HG03139 (cell line): ENCODE measurements around the gene CBX1.
A peak's percentile ranks its signal among the peaks of the same experiment; 100 is the strongest.

Source experiments
- ATAC-seq: cut with Tn5 transposase; IDR thresholded peaks from one replicate; pipeline ENCODE4 v1.9.1; 2021; ENCODE audit not compliant: unreplicated experiment

The CBX1 gene

DNA sequence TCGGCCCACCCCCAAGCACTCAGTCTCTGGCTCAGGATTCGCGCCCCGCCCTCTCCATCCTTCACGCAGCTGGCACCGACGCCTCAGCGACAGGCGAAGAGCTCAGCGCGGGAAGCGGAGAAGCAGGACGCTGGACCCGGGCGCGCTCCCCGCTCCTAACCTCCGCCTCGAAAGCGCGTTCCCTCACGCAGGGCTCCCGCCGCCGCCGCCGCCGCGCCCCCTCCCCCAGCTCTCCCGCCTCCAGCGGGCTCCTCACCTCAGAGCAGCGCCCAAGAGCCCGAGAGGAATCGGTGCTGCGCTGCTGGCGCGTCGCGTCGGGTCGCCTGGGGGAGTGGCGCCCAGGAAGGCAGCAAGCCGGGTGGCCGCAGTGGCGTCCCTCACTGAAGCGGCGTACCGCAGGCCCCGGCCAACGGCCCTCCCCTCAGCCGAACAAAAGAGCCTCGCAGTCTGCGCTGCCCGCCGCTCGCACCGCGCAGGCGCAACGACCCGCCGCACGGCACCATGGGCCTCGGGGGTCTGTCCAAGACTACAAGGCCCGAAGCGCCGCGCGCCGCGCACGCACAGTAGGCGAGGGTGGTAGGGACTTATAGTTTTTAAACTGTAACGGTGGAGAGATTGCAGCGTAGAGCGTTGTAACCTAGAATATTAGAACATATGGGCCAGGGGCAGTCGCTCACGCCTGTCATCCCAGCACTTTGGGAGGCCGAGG lies at the start of gene CBX1:
CBX1 (minus strand) TSS at position 467 of the 709 bp plus-strand sequence. CDS start 24,474 bp downstream, outside the sequence.
- peak; percentile 72 for ATAC-seq

DNA sequence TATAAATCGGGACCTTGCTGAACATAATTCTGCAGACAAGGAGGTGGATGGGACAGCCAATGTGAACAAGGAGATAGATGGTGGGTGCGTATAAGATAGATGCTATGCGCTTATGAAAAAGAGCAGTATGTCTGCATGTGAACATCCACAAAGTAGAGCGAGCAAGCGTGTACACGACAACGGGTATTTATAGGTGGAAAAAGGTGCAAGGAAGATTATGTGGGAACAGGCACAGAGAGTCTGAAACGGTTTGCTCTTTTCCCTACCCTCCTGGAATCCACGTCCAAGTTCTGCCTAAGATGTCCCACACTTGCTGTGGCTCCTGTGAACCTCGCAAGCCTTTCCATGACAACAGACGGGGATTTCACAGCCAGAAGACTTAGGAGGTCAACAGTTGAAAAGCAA lies 49.3 kb upstream of the CBX1 start:
- ATAC-seq = no peak

DNA sequence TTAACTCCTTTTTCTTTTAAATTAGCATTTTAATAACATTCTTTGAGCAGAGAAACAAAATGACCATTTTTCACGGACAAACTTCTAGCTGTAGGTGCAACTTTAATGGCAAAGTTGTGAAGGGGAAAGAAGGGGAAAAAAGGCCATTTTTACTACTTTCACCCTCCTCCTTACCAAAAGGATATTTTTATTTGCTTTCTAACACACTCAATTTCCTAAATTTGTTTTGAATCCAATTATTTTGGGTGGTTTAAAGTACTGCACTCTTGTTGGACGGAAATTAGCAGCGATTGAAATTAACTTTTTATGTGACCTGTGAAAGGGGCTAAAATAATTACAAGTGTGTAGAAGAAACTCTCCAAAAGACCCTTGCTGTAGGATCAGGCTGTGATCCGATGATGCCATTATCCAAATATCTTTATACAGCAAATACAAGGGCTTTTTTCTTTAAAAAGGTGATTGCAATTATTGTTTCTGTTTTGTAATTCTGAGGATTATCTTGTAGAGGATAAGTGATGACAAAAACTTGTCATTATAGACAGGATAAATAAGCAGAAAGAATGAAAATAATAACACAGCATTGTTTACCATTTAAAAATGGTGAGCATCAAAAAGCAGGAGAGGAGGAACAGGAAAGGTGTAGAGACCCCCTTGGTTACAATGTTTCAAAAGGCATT lies 48.6 kb upstream of the CBX1 start:
- no peak for ATAC-seq

DNA sequence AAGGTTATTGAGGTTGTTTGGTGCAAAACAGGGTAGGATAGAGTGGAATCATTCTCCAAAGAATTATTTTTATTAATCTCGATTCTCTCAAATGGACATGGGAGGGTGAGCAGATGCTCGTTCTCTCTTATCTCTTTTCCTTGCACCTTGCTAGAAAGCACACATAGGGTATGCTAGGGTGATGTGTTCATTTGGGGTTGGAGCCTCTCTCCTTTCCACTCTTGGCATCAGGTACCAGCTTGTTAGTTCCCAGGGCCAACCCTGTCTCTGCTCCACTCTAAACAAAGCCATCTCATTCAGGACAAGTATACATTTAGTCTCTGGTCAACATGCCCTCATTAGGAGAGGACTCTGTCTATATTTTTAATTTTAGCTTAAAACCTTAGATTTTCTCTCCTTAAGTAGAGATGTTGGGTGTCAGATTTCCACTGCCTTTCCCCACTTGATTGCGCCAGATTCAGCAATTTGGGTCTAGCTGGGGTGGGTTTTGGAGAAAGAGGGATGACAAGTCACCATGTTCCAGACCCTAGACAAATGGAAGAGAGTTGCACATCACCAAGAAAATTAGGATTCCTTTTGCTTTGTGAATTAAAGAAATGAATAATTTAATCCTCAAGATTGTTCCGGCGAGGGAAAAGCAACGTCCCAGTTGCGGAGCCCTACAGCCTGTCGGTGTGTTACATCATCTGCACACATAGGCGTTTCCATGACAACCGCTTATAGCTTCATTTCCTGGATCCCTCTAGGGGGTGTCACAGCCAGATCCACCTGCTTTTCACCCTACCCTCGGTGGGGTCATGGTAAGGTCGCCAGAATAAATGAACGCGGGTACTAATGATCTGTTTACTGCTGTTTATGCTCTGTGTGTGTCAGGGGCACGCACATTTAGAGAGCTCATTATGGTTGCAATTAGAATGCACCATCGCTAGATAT lies 47.8 kb upstream of the CBX1 start:
- ATAC-seq = no peak

DNA sequence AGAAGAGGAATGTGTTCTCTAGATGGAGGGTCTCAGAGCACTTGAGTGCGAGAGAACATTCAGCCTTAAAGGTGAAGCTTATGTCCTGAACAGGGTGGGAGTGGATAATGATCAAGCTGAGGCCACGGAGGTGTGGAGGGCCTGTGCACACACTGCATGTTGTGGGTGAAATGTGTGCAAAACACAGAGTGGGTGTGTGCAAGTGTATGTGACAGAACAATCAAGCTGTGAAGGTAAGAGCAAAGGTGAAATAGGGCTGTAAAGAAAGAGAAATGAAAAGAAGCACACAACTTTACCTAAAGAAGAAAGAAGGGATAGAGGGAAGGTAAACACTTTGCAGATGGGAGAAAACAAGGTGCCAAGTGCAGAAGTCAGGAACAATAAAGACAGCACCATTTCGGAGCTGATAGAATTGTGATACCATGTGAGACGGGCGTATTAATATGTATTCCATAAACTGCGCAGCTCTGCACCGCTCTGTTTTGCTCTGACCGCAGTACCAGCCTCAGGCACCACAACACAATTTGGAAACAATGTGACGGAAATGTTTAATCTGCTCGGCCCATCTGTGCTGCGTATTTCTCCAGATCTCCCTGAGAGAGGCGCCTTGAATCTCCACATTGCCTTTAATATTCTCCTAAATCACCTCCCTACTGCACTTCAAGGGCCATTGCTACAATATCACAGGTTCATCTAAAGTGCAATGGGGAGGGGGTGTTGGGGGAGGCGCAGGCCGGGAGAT lies 46.9 kb upstream of the CBX1 start:
- no peak for ATAC-seq

DNA sequence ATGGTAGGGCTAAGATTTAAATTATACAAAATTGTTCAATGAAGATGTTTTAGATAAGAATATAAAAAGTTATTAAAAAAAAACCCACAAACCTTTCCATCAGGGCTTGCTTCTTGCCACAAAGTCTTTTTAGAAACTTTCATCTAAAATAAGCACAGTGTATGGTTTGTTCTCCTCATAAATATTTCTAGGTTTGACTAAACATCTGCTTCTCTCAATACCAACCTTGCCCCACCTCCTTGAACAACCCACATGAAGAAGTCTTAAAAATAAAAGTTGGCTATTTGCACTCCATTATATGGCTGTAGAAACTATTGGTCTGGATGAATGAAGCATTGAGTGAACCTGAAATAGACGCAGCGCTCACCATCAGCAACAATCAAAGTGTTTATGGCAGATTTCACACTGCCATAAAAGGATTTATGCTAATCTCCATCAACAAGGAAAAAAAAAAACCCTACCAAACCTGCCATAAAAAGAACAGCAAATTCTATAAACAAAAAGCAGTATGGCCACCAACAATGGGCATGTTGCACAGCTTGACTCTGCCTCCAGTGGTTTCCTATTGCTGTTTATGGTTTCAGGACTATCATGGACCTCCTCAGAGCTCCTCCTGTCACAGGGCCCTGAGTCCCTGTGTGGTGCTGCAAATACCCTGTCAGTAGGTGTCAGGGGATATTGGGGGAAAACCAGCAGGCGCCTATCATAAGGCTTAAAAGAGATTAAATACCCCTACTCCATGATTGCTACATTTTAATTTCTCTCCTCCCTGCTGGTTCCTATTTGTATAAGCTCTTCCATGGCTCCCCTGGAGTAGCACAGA lies 43.9 kb upstream of the CBX1 start:
- no peak for ATAC-seq

DNA sequence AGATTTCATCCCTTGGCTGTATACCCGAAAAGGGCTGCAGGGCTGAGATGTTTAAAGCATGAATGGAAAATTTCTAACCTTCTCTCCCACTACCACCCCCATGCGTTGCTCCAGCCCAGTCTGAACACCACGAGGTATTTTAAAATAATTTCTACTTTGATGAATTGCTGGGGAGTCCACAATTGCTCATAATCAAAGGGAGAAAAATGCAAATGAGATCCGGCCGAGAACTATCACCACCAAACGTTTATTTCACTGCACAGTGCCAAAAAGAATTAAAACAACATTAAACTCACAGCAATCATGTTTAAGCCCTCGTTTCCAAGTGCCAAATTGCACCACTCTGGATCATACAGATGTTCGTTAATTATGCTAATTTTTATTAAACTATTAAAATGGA lies 43.0 kb upstream of the CBX1 start:
- ATAC-seq = no peak

DNA sequence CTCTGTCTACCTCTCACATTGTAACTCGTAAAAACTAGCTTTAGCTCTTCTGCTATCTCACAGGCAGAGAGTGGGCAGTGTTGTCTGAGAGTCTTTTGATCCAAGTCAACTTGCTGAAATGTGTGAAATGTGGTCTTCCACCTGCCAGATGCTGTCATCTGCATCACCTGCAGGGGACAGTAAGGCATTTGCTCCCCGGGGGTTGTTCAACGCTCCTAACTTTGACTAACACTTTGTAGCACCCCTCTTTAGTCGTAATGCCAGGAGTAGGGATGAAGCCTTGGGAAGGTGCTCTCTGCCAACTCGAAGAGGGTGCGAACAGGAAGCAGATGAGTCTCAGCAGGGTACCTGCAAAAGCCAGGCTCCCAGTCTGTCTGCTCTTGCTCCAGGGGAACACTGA lies 42.4 kb upstream of the CBX1 start:
- no peak for ATAC-seq

DNA sequence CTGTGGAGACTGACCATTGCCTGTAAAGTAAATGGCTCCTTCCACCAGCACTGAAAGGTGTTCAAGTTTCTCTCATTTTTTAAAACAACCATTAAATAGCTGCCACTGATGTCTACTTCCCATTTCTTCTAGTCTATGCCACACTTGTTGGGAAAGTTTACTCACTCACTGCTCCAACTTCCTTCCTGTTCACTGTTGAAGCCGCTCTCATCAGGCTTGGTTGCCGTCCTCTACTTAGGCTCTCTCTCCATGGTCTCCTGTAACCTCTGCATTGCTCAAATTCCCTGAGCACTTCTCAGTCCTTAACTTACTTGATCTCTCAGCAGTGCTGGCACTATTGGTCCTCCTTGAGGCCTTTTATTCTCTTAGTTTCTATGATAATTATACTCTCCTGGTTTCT lies 38.7 kb upstream of the CBX1 start:
- no peak for ATAC-seq

DNA sequence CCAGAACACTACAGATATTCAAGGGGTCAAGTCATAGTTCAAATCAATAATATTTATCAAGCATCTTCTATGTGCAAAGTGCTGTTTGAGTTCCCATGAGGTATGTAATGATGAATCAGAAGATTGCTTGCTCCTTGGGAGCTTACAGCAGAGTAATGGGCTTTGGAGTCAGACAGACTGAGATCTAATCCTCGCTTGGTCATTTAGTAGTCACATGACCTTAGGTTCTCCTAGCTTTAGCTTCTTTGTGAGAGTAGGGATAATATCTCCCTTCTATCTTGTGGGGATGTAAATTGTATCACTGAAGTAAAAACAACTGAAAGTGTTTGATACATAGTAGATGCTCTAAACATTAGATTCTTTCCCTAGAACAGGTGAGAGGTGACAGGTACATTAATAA lies 36.4 kb upstream of the CBX1 start:
- ATAC-seq = no peak

DNA sequence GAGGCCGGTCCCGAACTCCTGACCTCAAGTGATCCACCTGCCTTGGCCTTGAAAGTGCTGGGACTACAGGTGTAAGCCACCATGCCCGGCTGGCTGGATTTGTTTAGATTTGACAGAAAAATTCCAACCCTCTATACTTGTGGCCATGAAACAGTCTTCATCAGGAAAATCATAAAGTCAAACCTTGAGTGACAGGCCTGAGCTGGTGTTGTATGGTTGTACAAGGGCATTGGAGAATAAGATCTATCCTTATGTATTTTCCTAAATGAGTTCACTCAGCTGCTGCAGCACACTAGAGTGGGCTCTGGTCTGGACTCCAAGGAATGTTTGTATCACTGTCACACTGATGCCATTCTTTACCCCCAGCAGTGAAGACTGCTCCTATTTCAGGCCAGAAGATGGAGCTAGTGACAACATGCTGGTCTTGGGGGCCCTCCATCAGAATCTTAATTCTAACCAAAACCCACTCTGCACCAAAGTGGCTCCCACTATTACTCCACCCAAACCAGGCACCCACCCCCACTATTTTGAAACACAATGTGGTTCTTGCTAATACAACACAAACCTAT lies 33.7 kb upstream of the CBX1 start:
- ATAC-seq = no peak

DNA sequence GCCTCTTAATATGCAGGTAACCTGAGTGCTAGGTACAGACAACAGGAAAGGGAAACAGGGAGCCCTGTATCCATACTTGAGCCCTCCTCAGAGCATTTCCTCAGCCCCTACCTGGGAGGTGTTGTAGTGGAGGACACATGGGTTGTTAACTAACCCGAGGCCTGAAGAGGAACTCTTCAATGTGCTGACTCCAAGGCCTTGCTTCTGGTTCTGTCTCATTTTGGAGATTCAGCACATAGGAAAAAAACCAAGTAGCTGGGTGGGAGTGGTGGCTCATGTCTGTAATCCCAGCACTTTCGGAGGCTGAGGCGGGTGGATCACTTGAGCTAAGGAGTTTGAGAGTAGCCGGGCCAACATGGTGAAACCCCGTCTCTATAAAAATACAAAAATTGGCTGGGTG lies 31.1 kb upstream of the CBX1 start:
- no peak for ATAC-seq

DNA sequence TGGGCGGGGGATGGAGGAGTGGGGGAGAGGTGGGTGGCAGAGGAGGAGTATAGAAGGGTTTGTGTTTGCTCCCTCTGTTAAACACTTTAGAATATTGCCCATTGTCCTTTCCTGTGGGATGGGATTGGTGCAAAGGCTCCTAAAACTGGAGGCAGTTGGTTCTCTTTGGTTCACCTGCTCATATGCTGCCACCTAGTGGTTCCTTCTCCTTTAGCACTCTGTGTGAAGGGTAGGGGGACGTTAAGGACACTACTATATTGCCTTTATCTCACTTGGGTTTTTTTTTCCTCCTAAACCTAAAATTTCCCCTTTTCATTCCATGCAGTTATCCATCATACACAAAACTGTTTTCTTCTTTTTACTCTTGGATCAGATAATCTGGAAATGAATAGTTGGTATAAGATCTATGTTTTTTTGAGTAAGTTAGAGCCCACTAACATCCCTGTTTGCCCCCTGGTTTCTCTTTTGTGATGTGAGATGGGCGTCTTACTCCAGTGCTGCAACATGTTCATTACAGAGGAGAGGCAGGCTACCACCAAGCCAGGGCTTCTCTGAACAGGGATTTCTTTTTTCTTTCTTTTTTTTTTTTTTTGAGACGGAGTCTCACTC lies 30.0 kb upstream of the CBX1 start:
- no peak for ATAC-seq

DNA sequence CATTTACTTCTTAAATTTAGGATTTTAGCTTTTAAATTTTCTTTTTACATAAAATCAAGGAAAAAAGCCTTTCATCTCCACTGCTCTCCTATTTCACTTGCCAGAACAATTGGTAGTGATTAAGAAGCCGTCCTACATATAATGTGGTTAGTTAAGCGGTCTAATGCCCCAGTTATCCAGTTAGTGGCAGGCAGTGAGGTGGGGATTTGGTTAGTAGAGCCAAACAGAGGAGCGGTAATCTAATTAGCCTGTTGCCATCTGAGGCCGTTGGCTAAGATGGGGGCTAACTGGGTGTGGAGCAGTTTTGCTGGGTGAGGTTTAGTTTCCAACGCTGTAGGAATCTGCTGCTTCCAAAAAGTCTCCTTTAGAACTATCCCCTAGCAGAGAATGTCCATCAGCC lies 28.7 kb upstream of the CBX1 start:
- ATAC-seq = no peak

DNA sequence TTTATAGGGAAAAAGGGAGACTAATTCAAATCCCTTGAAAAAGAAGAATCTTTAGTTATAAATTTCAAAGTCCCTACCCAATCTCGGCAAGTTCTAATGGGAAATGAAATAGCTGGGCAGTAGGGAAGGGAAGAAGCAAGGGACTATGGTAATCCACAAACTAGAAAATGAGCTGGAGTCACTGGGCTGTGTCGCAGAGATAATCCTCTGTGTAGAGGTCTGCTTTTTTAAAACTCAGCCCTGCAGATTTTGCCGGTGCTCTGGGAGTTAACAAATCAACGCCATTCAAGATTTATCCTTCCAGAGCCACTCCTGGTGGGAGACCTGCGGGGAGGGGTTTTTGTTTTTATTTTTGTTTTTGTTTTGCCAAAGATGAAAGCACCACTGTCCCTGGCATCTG lies 27.1 kb upstream of the CBX1 start:
- ATAC-seq = no peak

DNA sequence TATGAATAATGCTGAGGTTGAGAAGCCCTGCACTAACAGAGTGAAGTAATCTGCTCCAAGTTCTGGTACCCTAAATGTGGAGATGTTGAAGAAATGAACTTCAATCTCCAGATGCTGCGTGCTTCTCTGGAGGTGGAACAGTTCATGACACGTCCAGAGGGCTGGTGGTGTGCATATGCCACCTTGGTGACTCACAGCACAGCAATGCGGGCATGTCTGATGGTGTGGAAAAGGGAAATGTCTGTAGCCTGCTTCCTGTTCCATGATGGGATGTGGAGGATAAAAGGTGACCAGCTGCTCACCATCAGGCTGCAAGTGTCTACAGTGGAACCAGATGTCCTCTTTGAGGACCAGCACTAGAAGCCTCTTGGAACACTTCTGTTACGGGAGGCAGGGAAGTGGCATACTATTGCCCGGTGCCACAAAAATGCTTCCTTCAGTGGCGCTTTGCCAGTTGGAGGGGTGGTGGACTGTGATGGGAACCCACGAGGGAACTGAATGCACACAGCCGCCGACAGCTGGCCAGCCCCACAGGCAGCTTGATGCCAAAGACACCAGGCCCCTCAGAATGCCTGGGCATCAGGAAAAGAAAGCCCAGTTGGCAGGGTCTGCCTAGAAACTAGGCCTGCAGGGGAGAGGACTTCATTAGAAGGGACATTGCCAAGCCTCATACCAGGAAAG lies 26.2 kb upstream of the CBX1 start:
- no peak for ATAC-seq

DNA sequence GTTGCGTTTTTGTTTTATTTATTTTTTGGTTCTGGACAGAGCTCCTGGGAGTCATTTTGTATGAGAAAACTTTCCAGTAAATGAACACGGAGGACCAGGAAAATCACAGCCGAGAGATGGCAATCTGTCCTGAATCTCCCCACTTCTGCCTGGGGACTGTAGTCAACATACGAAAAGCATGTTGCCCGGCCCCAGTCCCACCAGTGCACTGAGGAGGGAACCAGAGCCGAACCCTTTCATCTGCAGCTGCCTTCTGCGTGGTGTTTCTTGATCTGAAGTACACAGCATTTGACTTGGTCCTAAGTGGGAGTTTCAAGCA lies 25.2 kb upstream of the CBX1 start:
- ATAC-seq = no peak

DNA sequence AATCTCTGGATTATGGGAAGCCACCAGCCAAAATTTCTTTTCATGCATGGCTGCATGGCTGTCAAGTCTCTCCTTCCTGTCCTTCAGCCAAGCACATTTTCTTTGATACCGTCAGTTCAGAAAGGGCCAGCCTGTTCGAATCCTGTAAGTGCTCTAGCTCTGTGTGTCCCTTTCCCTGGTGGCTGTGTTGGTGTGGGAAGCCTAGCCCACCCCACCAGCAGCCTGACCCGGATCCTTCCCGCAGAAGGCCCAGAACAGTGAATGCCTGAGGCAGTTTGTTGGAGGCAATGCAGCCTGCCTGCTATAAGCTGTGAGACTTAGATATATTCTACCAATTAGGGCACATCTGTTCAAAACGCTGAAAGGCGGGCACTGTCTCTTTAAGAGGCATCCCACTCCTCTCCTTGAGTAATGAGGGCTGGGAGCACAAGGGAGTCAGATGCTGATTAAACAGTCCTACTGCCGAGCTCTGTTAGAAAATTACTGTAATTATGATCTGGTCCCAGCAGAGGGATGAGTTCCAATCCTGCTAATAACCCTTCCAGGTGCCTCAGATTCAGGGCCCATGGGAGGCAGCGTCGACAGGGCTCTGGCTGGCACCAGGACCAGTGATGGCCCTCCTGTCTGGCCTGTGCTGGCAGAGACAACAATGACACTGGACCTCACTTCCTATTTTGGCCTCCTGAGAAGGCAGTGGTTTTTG lies 24.7 kb upstream of the CBX1 start:
- no peak for ATAC-seq
